HTERT RPE-1 (cell line): Measurements from ENCODE around the gene TIGD1.

ENCODE experiments used
- in situ Hi-C: fragments of 300-500 bp; cut with MboI; formaldehyde crosslinking; loops from 4 replicates; pipeline ENCODE4 v1.14.3; 2020; ENCODE audit warnings: low sequenced_read_pairs

Gene TIGD1

GRCh38 chr2:232502911-232503808 is 47.2 kb downstream of the TIGD1 start:
- in situ Hi-C loops = no loop called here

- in situ Hi-C loops = no loop called here
Measured at GRCh38 chr2:232502511-232502910, 47.8 kb downstream of the TIGD1 start.

GRCh38 chr2:232501794-232502390 is 48.5 kb downstream of the TIGD1 start:
- in situ Hi-C loops = no loop called here

GRCh38 chr2:232501331-232501771 is 49.0 kb downstream of the TIGD1 start:
- in situ Hi-C loops = no loop called here

- in situ Hi-C loops = no loop called here
Measured at GRCh38 chr2:232498452-232498851, 51.9 kb downstream of the TIGD1 start.
